ENCODE measurements around the gene TOR3A.

DNA sequence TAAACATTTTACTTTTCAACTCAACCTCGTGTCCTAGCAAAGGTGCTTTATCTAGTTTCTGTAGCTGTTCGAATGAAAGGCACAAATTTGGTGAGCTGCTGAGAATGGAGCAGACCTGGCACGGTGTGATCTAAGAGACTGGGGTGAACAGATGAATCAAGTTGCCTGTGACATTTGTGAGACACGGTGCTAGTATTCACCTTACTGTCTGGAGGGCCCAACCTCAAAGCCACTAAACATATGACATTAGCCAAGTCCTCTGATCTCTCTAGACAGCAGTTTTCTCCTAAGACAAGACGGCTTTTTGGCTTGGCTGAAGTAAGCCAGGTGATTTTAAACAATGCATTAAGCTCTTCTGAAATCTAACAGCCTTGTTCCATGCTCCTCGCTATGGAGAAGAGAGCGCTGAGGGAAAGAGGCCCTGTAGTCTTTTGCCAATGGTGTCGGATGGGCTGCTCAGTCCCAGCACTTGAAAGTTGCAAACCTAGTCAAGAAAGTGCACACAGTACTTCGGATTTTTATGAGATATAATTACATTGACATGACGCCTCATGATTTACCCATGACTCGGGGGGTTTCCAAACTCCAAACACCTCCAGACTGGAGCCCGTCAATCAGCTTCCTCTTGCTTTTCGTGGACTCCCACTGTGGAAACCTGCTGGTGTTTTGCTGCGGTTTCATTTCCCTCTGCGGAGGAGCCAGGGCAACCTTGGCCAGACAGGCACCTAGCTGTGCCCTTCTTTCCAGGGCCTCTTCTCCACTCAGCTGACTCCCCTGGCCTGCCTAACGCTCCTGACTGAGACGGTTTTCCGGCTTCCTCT lies 794 bp upstream of the TOR3A start:
- TF ChIP-seq, protein P1, sequence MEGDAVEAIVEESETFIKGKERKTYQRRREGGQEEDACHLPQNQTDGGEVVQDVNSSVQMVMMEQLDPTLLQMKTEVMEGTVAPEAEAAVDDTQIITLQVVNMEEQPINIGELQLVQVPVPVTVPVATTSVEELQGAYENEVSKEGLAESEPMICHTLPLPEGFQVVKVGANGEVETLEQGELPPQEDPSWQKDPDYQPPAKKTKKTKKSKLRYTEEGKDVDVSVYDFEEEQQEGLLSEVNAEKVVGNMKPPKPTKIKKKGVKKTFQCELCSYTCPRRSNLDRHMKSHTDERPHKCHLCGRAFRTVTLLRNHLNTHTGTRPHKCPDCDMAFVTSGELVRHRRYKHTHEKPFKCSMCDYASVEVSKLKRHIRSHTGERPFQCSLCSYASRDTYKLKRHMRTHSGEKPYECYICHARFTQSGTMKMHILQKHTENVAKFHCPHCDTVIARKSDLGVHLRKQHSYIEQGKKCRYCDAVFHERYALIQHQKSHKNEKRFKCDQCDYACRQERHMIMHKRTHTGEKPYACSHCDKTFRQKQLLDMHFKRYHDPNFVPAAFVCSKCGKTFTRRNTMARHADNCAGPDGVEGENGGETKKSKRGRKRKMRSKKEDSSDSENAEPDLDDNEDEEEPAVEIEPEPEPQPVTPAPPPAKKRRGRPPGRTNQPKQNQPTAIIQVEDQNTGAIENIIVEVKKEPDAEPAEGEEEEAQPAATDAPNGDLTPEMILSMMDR (conservative IDR thresholded peaks at IDR 0.05; ENCODE audit: low read depth, low read length) = no peak
- TF ChIP-seq EZH2 (IDR thresholded peaks at IDR 0.05; ENCODE audit: low read length, unreplicated experiment) = no peak
- no peak for TF ChIP-seq EZH2phosphoT487 (IDR thresholded peaks at IDR 0.05; ENCODE audit: borderline replicate concordance, low read length)

Data from PC-3 (cell line).